ENCODE measurements around the gene ANKMY1. TPM values are rescaled to one million over a fixed set of nuclear protein-coding genes. Genes with fewer than 3 reads are reported as not detected.

ANKMY1 gene
- total RNA-seq, 1 experiment from 2014 or later, result 19.5 TPM

- no peaks in the 10 kb centered on the region for H3K9me3 ChIP-seq (ENCODE audit: low read length)
- TF ChIP-seq CTCF (conservative IDR thresholded peaks at IDR 0.05; ENCODE audit: low read depth, low read length) (no peak), EZH2phosphoT487 (IDR thresholded peaks at IDR 0.05; ENCODE audit: borderline replicate concordance, low read length) (no peak), EZH2 (IDR thresholded peaks at IDR 0.05; ENCODE audit: low read length, unreplicated experiment) (no peak)
- ATAC-seq (no peak), DNase-seq (no peak)
- ChIA-PET CTCF (no interaction called here), POLR2A (ENCODE audit: unreplicated experiment) (no interaction called here)
- H3K4me1 ChIP-seq (ENCODE audit: insufficient read depth, low read length), result 0 out of 2 replicates have a peak, but pooled peaks cover 2% of the 10 kb centered on the region
- no peaks in the 10 kb centered on the region for H3K79me2 ChIP-seq (ENCODE audit: low read length)
- no peaks in the 10 kb centered on the region for H3K27me3 ChIP-seq (ENCODE audit: low read length)
- no peak overlapping the region for H3K4me3 ChIP-seq (ENCODE audit: low read length)
- no peak overlapping the region for H3K27ac ChIP-seq (ENCODE audit: low read length)
- H3F3A ChIP-seq (ENCODE audit: low read length, unreplicated experiment), result no peaks in the 10 kb centered on the region
- H4K20me1 ChIP-seq (ENCODE audit: low read length), result 0 out of 2 replicates have a peak, but pooled peaks cover 3% of the 10 kb centered on the region
- H3K36me3 ChIP-seq (ENCODE audit: low read depth, low read length), result no peaks in the 10 kb centered on the region
- BruUV-seq (replicated peaks), result no TSS peak
- no peaks in the 10 kb centered on the region for H3K9me2 ChIP-seq (replicated peaks; ENCODE audit: low read length)
- H2AFZ ChIP-seq (ENCODE audit: low read length), result no peak overlapping the region
- intact Hi-C loops (cut with micrococcal nuclease), result no loop called here
- H3K4me2 ChIP-seq (ENCODE audit: low read length), result no peak overlapping the region
- H3K9ac ChIP-seq (ENCODE audit: low read length), result no peak overlapping the region
Measured at GRCh38 chr2:240445961-240446663, 111.7 kb downstream of the ANKMY1 start.

DNA sequence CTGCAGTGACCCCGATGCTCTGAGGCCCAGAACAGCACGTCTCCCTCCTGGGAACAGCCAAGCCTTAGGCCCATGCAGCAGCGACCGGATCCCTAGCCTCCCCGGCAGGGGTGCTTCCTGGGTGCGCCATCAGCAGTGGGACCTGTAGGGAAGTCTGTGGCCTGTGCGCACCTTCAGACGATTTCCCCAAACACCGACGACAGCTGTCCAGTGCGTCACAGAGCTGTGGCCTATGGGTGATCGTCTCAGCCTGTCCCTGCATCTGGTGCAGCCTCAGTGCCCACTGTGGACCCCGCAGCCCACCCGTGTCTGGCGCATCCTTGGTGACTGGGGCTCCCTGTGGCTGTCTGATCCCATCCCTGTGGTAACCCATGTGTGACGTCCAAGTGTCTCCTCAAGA lies 113.3 kb downstream of the ANKMY1 start:
- Histone ChIP-seq H3K79me2 (ENCODE audit: low read length) (peaks cover 4% of the 10 kb centered on the region), H3K36me3 (ENCODE audit: low read depth, low read length) (no peaks in the 10 kb centered on the region), H3K9me2 (replicated peaks; ENCODE audit: low read length) (no peaks in the 10 kb centered on the region), H2AFZ (ENCODE audit: low read length) (no peak overlapping the region), H3K27ac (ENCODE audit: low read length) (no peak overlapping the region), H3K4me1 (ENCODE audit: insufficient read depth, low read length) (0 out of 2 replicates have a peak, but pooled peaks cover 2% of the 10 kb centered on the region), H3K27me3 (ENCODE audit: low read length) (no peaks in the 10 kb centered on the region), H3K9me3 (ENCODE audit: low read length) (no peaks in the 10 kb centered on the region), H3K9ac (ENCODE audit: low read length) (no peak overlapping the region), H3K4me2 (ENCODE audit: low read length) (no peak overlapping the region), H3K4me3 (ENCODE audit: low read length) (no peak overlapping the region), H3F3A (ENCODE audit: low read length, unreplicated experiment) (no peaks in the 10 kb centered on the region), H4K20me1 (ENCODE audit: low read length) (0 out of 2 replicates have a peak, but pooled peaks cover 3% of the 10 kb centered on the region)
- ATAC-seq (no peak), DNase-seq (no peak)
- ChIA-PET CTCF (no interaction called here), POLR2A (ENCODE audit: unreplicated experiment) (no interaction called here)
- intact Hi-C loops (cut with micrococcal nuclease), result no loop called here
- no peak for TF ChIP-seq EZH2phosphoT487 (IDR thresholded peaks at IDR 0.05; ENCODE audit: borderline replicate concordance, low read length)
- no peak for TF ChIP-seq EZH2 (IDR thresholded peaks at IDR 0.05; ENCODE audit: low read length, unreplicated experiment)
- no peak for TF ChIP-seq CTCF (conservative IDR thresholded peaks at IDR 0.05; ENCODE audit: low read depth, low read length)
- BruUV-seq (replicated peaks), result no TSS peak

DNA sequence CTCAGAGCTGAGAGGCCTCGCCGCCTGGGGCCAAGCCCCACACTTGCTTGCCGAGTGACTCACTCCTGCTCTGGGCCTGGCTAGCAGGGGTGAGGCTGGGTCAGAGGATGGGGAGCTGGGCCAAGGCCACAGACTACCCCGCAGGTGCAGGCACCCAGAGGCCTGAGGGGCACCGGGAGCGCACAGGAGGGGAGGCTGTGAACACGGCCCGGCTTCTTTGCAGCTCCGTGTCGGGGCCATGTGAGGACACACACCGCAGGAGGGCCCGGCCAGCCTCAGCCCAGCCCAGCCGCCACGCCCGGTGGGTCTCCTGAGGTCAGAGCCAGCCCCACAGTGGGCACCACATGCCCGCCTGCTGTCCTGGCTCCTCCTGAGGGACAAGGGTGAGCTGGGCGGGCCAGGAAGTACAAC lies 113.9 kb downstream of the ANKMY1 start:
- 0 out of 2 replicates have a peak, but pooled peaks cover 2% of the 10 kb centered on the region for H3K4me1 ChIP-seq (ENCODE audit: insufficient read depth, low read length)
- H4K20me1 ChIP-seq (ENCODE audit: low read length), result peaks cover 7% of the 10 kb centered on the region; the same call in 1 of the 2 replicates
- H3K9ac ChIP-seq (ENCODE audit: low read length), result no peak overlapping the region
- intact Hi-C loops (cut with micrococcal nuclease), result no loop called here
- TF ChIP-seq EZH2phosphoT487 (IDR thresholded peaks at IDR 0.05; ENCODE audit: borderline replicate concordance, low read length), result no peak
- TF ChIP-seq EZH2 (IDR thresholded peaks at IDR 0.05; ENCODE audit: low read length, unreplicated experiment), result no peak
- TF ChIP-seq CTCF (conservative IDR thresholded peaks at IDR 0.05; ENCODE audit: low read depth, low read length), result no peak
- H3K27ac ChIP-seq (ENCODE audit: low read length), result no peak overlapping the region
- ATAC-seq (peak; percentile 48; the same call in 1 of the 2 replicates), DNase-seq (no peak)
- H3K9me3 ChIP-seq (ENCODE audit: low read length), result no peaks in the 10 kb centered on the region
- no peaks in the 10 kb centered on the region for H3K27me3 ChIP-seq (ENCODE audit: low read length)
- ChIA-PET POLR2A (ENCODE audit: unreplicated experiment) (no interaction called here), CTCF (no interaction called here)
- H3K36me3 ChIP-seq (ENCODE audit: low read depth, low read length), result no peaks in the 10 kb centered on the region
- H3K4me3 ChIP-seq (ENCODE audit: low read length), result no peak overlapping the region
- peaks cover 9% of the 10 kb centered on the region for H3K79me2 ChIP-seq (ENCODE audit: low read length)
- H3F3A ChIP-seq (ENCODE audit: low read length, unreplicated experiment), result no peaks in the 10 kb centered on the region
- no TSS peak for BruUV-seq (replicated peaks)
- no peak overlapping the region for H2AFZ ChIP-seq (ENCODE audit: low read length)
- no peaks in the 10 kb centered on the region for H3K9me2 ChIP-seq (replicated peaks; ENCODE audit: low read length)
- H3K4me2 ChIP-seq (ENCODE audit: low read length), result no peak overlapping the region

Data from PC-3 (cell line).